ENCODE measurements around the gene FAM210A. TPM values are rescaled to one million over a fixed set of nuclear protein-coding genes. Genes with fewer than 3 reads are reported as not detected.

FAM210A gene
- total RNA-seq, 1 donor from 2014 or later: 52.9 TPM

GRCh38 chr18:13623871-13624270, 102.5 kb downstream of the FAM210A start:
- H3K36me3 ChIP-seq: peaks cover 4% of the 10 kb centered on the region
- H3K27me3 ChIP-seq (ENCODE audit: low read depth): no peaks in the 10 kb centered on the region
- no peak overlapping the region for H3K27ac ChIP-seq (replicated peaks)
- H3K4me3 ChIP-seq: no peak overlapping the region
- TF ChIP-seq CTCF (IDR thresholded peaks at IDR 0.05; ENCODE audit: borderline replicate concordance): no peak
- no peak for DNase-seq
- intact Hi-C loops (cut with micrococcal nuclease): no loop called here
- H3K9me3 ChIP-seq (replicated peaks): no peaks in the 10 kb centered on the region
- H3K4me1 ChIP-seq: peaks cover 12% of the 10 kb centered on the region

GRCh38 chr18:13623348-13623747, 103.0 kb downstream of the FAM210A start:
- Histone ChIP-seq H3K4me1 (peaks cover 17% of the 10 kb centered on the region), H3K4me3 (no peak overlapping the region), H3K27me3 (ENCODE audit: low read depth) (no peaks in the 10 kb centered on the region), H3K9me3 (replicated peaks) (no peaks in the 10 kb centered on the region), H3K36me3 (peaks cover 4% of the 10 kb centered on the region), H3K27ac (replicated peaks) (no peak overlapping the region)
- intact Hi-C loops (cut with micrococcal nuclease): no loop called here
- no peak for DNase-seq
- TF ChIP-seq CTCF (IDR thresholded peaks at IDR 0.05; ENCODE audit: borderline replicate concordance): no peak

GRCh38 chr18:13622751-13623150, 103.6 kb downstream of the FAM210A start:
- Histone ChIP-seq H3K4me3 (no peak overlapping the region), H3K36me3 (peaks cover 4% of the 10 kb centered on the region), H3K27me3 (ENCODE audit: low read depth) (no peaks in the 10 kb centered on the region), H3K4me1 (peaks cover 21% of the 10 kb centered on the region), H3K9me3 (replicated peaks) (no peaks in the 10 kb centered on the region), H3K27ac (replicated peaks) (no peak overlapping the region)
- intact Hi-C loops (cut with micrococcal nuclease): no loop called here
- TF ChIP-seq CTCF (IDR thresholded peaks at IDR 0.05; ENCODE audit: borderline replicate concordance): no peak
- no peak for DNase-seq

GRCh38 chr18:13621886-13622619, 104.3 kb downstream of the FAM210A start:
- H3K4me3 ChIP-seq: no peak overlapping the region
- DNase-seq: no peak
- no peak overlapping the region for H3K27ac ChIP-seq (replicated peaks)
- peaks cover 21% of the 10 kb centered on the region for H3K4me1 ChIP-seq
- no peaks in the 10 kb centered on the region for H3K27me3 ChIP-seq (ENCODE audit: low read depth)
- peaks cover 4% of the 10 kb centered on the region for H3K36me3 ChIP-seq
- intact Hi-C loops (cut with micrococcal nuclease): no loop called here
- H3K9me3 ChIP-seq (replicated peaks): no peaks in the 10 kb centered on the region
- no peak for TF ChIP-seq CTCF (IDR thresholded peaks at IDR 0.05; ENCODE audit: borderline replicate concordance)

- no peak overlapping the region for H3K27ac ChIP-seq (replicated peaks)
- H3K4me3 ChIP-seq: no peak overlapping the region
- no peak for DNase-seq
- no peak for TF ChIP-seq CTCF (IDR thresholded peaks at IDR 0.05; ENCODE audit: borderline replicate concordance)
- H3K36me3 ChIP-seq: peaks cover 4% of the 10 kb centered on the region
- no peaks in the 10 kb centered on the region for H3K9me3 ChIP-seq (replicated peaks)
- intact Hi-C loops (cut with micrococcal nuclease): no loop called here
- H3K4me1 ChIP-seq: peaks cover 21% of the 10 kb centered on the region
- H3K27me3 ChIP-seq (ENCODE audit: low read depth): no peaks in the 10 kb centered on the region
Measured at GRCh38 chr18:13621446-13621849, 104.9 kb downstream of the FAM210A start.
